Duodenal mucosa (tissue), 2 donors: ENCODE data around the gene CPVL.

Experiments used
- H3K27ac ChIP-seq: one replicate; pipeline ENCODE4 v1.7.0; 2013; ENCODE audit warnings: low read depth, low read length
- H3K27me3 ChIP-seq, 2 donors: one replicate each; pipeline ENCODE4 v1.7.0; 2013; ENCODE audit warnings: low read length in 2 of 2, control low read depth in 1 of 2; ENCODE audit not compliant: insufficient read depth in 2 of 2, control insufficient read depth in 1 of 2
- H3K36me3 ChIP-seq, 2 donors: one replicate each; pipeline ENCODE4 v1.7.0; 2013; ENCODE audit warnings: low read length in 2 of 2, control low read depth in 1 of 2; ENCODE audit not compliant: insufficient read depth in 2 of 2, control insufficient read depth in 1 of 2
- H3K4me1 ChIP-seq, 2 donors: one replicate each; pipeline ENCODE4 v1.7.0; 2013; ENCODE audit warnings: low read length in 2 of 2, control low read depth in 1 of 2; ENCODE audit not compliant: insufficient read depth in 2 of 2, control insufficient read depth in 1 of 2
- H3K4me3 ChIP-seq, 2 donors: one replicate each; pipeline ENCODE4 v1.7.0; 2013; ENCODE audit warnings: low read length in 2 of 2, low read depth in 1 of 2
- H3K9ac ChIP-seq, 2 donors: one replicate each; pipeline ENCODE4 v1.7.0; 2013; ENCODE audit warnings: low read length in 2 of 2, low read depth in 1 of 2
- H3K9me3 ChIP-seq, 2 donors: one replicate each; pipeline ENCODE4 v1.7.0; 2013; ENCODE audit warnings: low read length in 2 of 2, control low read depth in 1 of 2; ENCODE audit not compliant: control insufficient read depth in 1 of 2

The CPVL gene

GRCh38 chr7:29146057-29146706 is at the start of gene CPVL:
TSS of gene CPVL (minus strand) at chr7:29146537. CDS start at chr7:29121061, 25,476 bp downstream.
- H3K9ac ChIP-seq: peak within 1 kb of the TSS; percentile 53 to 62
- peak within 1 kb of the TSS; percentile 65 to 76 for H3K4me3 ChIP-seq
- no peaks in the 10 kb centered on the region for H3K36me3 ChIP-seq
- no peaks in the 10 kb centered on the region for H3K9me3 ChIP-seq
- peaks cover 24 to 26% of the 10 kb centered on the region in 2 donors for H3K4me1 ChIP-seq
- peaks cover 0 to 13% of the 10 kb centered on the region in 2 donors for H3K27me3 ChIP-seq
- H3K27ac ChIP-seq: no peak within 1 kb of the TSS

GRCh38 chr7:29194594-29195427 is 48.5 kb upstream of the CPVL start, which contains the start of gene CHN2:
TSS of gene CHN2 (plus strand) at chr7:29194775.
- Histone ChIP-seq H3K9ac (peak within 1 kb of the TSS; percentile 70 to 81), H3K4me3 (peak within 1 kb of the TSS; percentile 77 to 91), H3K27me3 (no peaks in the 10 kb centered on the region), H3K36me3 (no peaks in the 10 kb centered on the region), H3K27ac (peak within 1 kb of the TSS; percentile 17), H3K9me3 (no peaks in the 10 kb centered on the region), H3K4me1 (peaks cover 14 to 22% of the 10 kb centered on the region in 2 donors)

- Histone ChIP-seq H3K4me3 (peak overlapping the region; percentile 77 to 91), H3K36me3 (no peaks in the 10 kb centered on the region), H3K9ac (peak overlapping the region; percentile 70 to 81), H3K27ac (no peak overlapping the region), H3K4me1 (peaks cover 20 to 22% of the 10 kb centered on the region in 2 donors), H3K27me3 (no peaks in the 10 kb centered on the region), H3K9me3 (no peaks in the 10 kb centered on the region)
Measured at GRCh38 chr7:29194206-29194593, 47.9 kb upstream of the CPVL start.

GRCh38 chr7:29193316-29194205 is 47.2 kb upstream of the CPVL start:
- Histone ChIP-seq H3K9ac (peak overlapping the region in 1 of 2 donors; percentile 25), H3K36me3 (no peaks in the 10 kb centered on the region), H3K4me3 (peak overlapping the region; percentile 77 to 91), H3K4me1 (peaks cover 20 to 22% of the 10 kb centered on the region in 2 donors), H3K9me3 (no peaks in the 10 kb centered on the region), H3K27me3 (no peaks in the 10 kb centered on the region), H3K27ac (no peak overlapping the region)

GRCh38 chr7:29192811-29193210 is 46.5 kb upstream of the CPVL start:
- peaks cover 17 to 22% of the 10 kb centered on the region in 2 donors for H3K4me1 ChIP-seq
- no peak overlapping the region for H3K4me3 ChIP-seq
- H3K27ac ChIP-seq: no peak overlapping the region
- no peaks in the 10 kb centered on the region for H3K9me3 ChIP-seq
- no peaks in the 10 kb centered on the region for H3K36me3 ChIP-seq
- H3K9ac ChIP-seq: no peak overlapping the region
- no peaks in the 10 kb centered on the region for H3K27me3 ChIP-seq

- no peak overlapping the region for H3K9ac ChIP-seq
- no peaks in the 10 kb centered on the region for H3K27me3 ChIP-seq
- no peak overlapping the region for H3K27ac ChIP-seq
- H3K4me1 ChIP-seq: peaks cover 14 to 20% of the 10 kb centered on the region in 2 donors
- H3K36me3 ChIP-seq: no peaks in the 10 kb centered on the region
- H3K9me3 ChIP-seq: no peaks in the 10 kb centered on the region
- H3K4me3 ChIP-seq: no peak overlapping the region
Measured at GRCh38 chr7:29192323-29192722, 46.0 kb upstream of the CPVL start.

- H3K27ac ChIP-seq: no peak overlapping the region
Measured at GRCh38 chr7:29190349-29191045, 44.2 kb upstream of the CPVL start.

GRCh38 chr7:29189743-29190201 is 43.4 kb upstream of the CPVL start:
- Histone ChIP-seq H3K9me3 (no peaks in the 10 kb centered on the region), H3K9ac (no peak overlapping the region), H3K27ac (no peak overlapping the region), H3K27me3 (no peaks in the 10 kb centered on the region), H3K36me3 (no peaks in the 10 kb centered on the region), H3K4me1 (peaks cover 0 to 14% of the 10 kb centered on the region in 2 donors), H3K4me3 (peak overlapping the region in 1 of 2 donors; percentile 5)

More at GRCh38 chr7:29190349-29191045, 44.2 kb upstream of the CPVL start:
- H3K4me3 ChIP-seq: peak overlapping the region in 1 of 2 donors; percentile 5
- H3K9me3 ChIP-seq: no peaks in the 10 kb centered on the region
- H3K27me3 ChIP-seq: no peaks in the 10 kb centered on the region
- H3K9ac ChIP-seq: no peak overlapping the region
- H3K36me3 ChIP-seq: no peaks in the 10 kb centered on the region
- peaks cover 2 to 14% of the 10 kb centered on the region in 2 donors for H3K4me1 ChIP-seq

- H3K36me3 ChIP-seq: no peaks in the 10 kb centered on the region
Measured at GRCh38 chr7:29185613-29186012, 39.3 kb upstream of the CPVL start.

More at GRCh38 chr7:29185613-29186012, 39.3 kb upstream of the CPVL start:
- H3K4me1 ChIP-seq: peaks cover 0 to 14% of the 10 kb centered on the region in 2 donors
- H3K9ac ChIP-seq: no peak overlapping the region
- H3K9me3 ChIP-seq: no peaks in the 10 kb centered on the region
- no peak overlapping the region for H3K27ac ChIP-seq
- no peaks in the 10 kb centered on the region for H3K27me3 ChIP-seq
- H3K4me3 ChIP-seq: no peak overlapping the region
